Posterior vena cava (tissue), 2 donors: Measurements from ENCODE around the gene P2RX7. TPM values are rescaled to one million over a fixed set of nuclear protein-coding genes. Genes with fewer than 3 reads are reported as not detected.
"Not testable (repeated sequence)": the region's sequence is repeated elsewhere in the genome, so short reads cannot be mapped to it uniquely, and the experiment has no call there.

Experiments
- DNase-seq: peaks from one replicate; pipeline ENCODE4 v3.0.0-alpha.2; 2020; ENCODE audit warnings: low spot score
- intact Hi-C, 2 donors: fragments of 100-400 bp; cut with DNase I; formaldehyde crosslinking; loops; one replicate each; pipeline versions ENCODE4 v1.14.1 to v1.14.2; 2022 to 2023
- total RNA-seq, 2 donors: library from RNA; stranded (reverse); fragmentation: NEBNext Ultra II Directional; extraction: Animal tissue kit (Norgen Biotek cat#: 25700); gene quantifications; one replicate each; pipeline ENCODE4 v1.2.1, GENCODE V29; 2021
- donor health status: DM: yes; HTN: yes; CAD: no.
- donor health status: DM: yes; HTN: yes; CAD: no.

Gene P2RX7
- total RNA-seq, 2 donors from 2014 or later = 4.5 to 5.0 TPM

GRCh38 chr12:121189619-121190155 is 57.0 kb downstream of the P2RX7 start:
- intact Hi-C loops = no loop called here
- no peak for DNase-seq

- no peak for DNase-seq
- intact Hi-C loops = no loop called here
These were observed 57.9 kb downstream of the P2RX7 start for GRCh38 chr12:121190523-121191031.

GRCh38 chr12:121191151-121191550 is 58.5 kb downstream of the P2RX7 start:
- no peak for DNase-seq

GRCh38 chr12:121196902-121197301 is 64.2 kb downstream of the P2RX7 start:
- intact Hi-C loops = no loop called here
- no peak for DNase-seq

More at GRCh38 chr12:121191151-121191550, 58.5 kb downstream of the P2RX7 start:
- intact Hi-C loops = no loop called here

- intact Hi-C loops = no loop called here
- no peak for DNase-seq
These were observed 66.3 kb downstream of the P2RX7 start for GRCh38 chr12:121198949-121199348.

GRCh38 chr12:121201140-121201539 is 68.5 kb downstream of the P2RX7 start:
- intact Hi-C loops, DNase-seq: not testable (repeated sequence)

- intact Hi-C loops = no loop called here
- DNase-seq = no peak
These were observed 70.0 kb downstream of the P2RX7 start for GRCh38 chr12:121202407-121203355.

- no peak for DNase-seq
- intact Hi-C loops = no loop called here
These were observed 70.8 kb downstream of the P2RX7 start for GRCh38 chr12:121203482-121203881.

- intact Hi-C loops = no loop called here
- DNase-seq = peak; percentile 10
These were observed 72.8 kb downstream of the P2RX7 start for GRCh38 chr12:121205491-121205890.

- intact Hi-C loops = not testable (repeated sequence)
- DNase-seq = peak; percentile 63
These were observed 75.9 kb downstream of the P2RX7 start for GRCh38 chr12:121208571-121208970.

GRCh38 chr12:121209221-121209620 is 76.5 kb downstream of the P2RX7 start:
- peak; percentile 80 for DNase-seq
- intact Hi-C loops = no loop called here

GRCh38 chr12:121209624-121210572 is 77.2 kb downstream of the P2RX7 start, which contains the start of gene P2RX4:
Gene P2RX4, plus strand, starts transcription at chr12:121210129. Its CDS starts 36 bp downstream, at chr12:121210165.
- DNase-seq = peak; percentile 96
- intact Hi-C loops = no loop called here

- intact Hi-C loops = no loop called here
- DNase-seq = no peak
These were observed 80.2 kb downstream of the P2RX7 start for GRCh38 chr12:121212875-121213274.

GRCh38 chr12:121214166-121214777 is 81.6 kb downstream of the P2RX7 start:
- no peak for DNase-seq
- intact Hi-C loops = no loop called here

GRCh38 chr12:121214855-121215745 is 82.4 kb downstream of the P2RX7 start:
- DNase-seq = no peak
- intact Hi-C loops = no loop called here

GRCh38 chr12:121216102-121216501 is 83.4 kb downstream of the P2RX7 start:
- intact Hi-C loops = no loop called here
- DNase-seq = no peak

GRCh38 chr12:121217063-121217462 is 84.4 kb downstream of the P2RX7 start:
- no peak for DNase-seq
- intact Hi-C loops = no loop called here

GRCh38 chr12:121217761-121218160 is 85.1 kb downstream of the P2RX7 start:
- DNase-seq = no peak
- intact Hi-C loops = no loop called here
